ENCODE measurements around the gene HMGB4. TPM values are rescaled to one million over a fixed set of nuclear protein-coding genes. Genes with fewer than 3 reads are reported as not detected.

The HMGB4 gene
- total and polyA plus RNA-seq, 12 donors = not detected

DNA sequence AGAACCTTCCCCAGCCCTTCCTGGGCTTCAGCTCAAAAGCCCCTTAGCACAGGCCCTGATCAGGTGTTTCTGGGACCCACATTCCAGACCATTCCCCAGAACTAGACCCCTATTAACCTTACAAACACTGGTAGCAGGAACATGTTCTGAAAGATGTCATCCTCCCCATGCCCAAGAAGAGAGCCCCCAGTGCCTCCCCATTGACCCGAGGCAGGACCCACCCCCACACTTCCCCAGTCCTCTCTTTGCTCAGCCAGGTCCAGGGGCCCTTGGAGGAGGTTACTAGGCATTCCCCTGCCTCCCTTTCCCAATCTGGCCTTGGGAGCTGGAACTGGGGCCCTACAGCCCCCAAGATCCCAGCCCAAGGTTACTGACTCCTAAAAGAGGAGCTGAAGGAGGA lies 38.9 kb upstream of the HMGB4 start:
- 58 to 69% methylated on average over 1 of the region's 1 CpG for WGBS, 2 donors
- TF ChIP-seq CTCF (IDR thresholded peaks at IDR 0.05) = no peak
- Histone ChIP-seq H3K4me3 (no peak overlapping the region), H3K9me3 (no peaks in the 10 kb centered on the region), H3K27ac (no peak overlapping the region), H3K36me3 (no peaks in the 10 kb centered on the region), H3K4me1 (no peaks in the 10 kb centered on the region), H3K27me3 (peaks cover 0 to 19% (median 4%) of the 10 kb centered on the region in 7 donors)
- no peak for ATAC-seq
- no peak for DNase-seq
- intact Hi-C loops (cut with DNase I) = no loop called here

- Histone ChIP-seq H3K4me3 (no peak overlapping the region), H3K9me3 (no peaks in the 10 kb centered on the region), H3K27ac (no peak overlapping the region), H3K4me1 (no peaks in the 10 kb centered on the region), H3K27me3 (peaks cover 0 to 19% (median 4%) of the 10 kb centered on the region in 7 donors), H3K36me3 (no peaks in the 10 kb centered on the region)
- intact Hi-C loops (cut with DNase I) = no loop called here
- 76 to 77% methylated on average over 10 of the region's 10 CpGs for WGBS, 2 donors
- DNase-seq = no peak
- no peak for TF ChIP-seq CTCF (IDR thresholded peaks at IDR 0.05)
- no peak for ATAC-seq
Measured at GRCh38 chr1:33825506-33825905, 38.4 kb upstream of the HMGB4 start.

GRCh38 chr1:33826311-33826710 lies 37.6 kb upstream of the HMGB4 start:
- Histone ChIP-seq H3K36me3 (no peaks in the 10 kb centered on the region), H3K9me3 (no peaks in the 10 kb centered on the region), H3K27me3 (peaks cover 0 to 17% (median 4%) of the 10 kb centered on the region in 7 donors), H3K4me3 (no peak overlapping the region), H3K27ac (no peak overlapping the region), H3K4me1 (no peaks in the 10 kb centered on the region)
- no peak for TF ChIP-seq CTCF (IDR thresholded peaks at IDR 0.05)
- DNase-seq (no peak), ATAC-seq (no peak)
- intact Hi-C loops (cut with DNase I) = no loop called here

DNA sequence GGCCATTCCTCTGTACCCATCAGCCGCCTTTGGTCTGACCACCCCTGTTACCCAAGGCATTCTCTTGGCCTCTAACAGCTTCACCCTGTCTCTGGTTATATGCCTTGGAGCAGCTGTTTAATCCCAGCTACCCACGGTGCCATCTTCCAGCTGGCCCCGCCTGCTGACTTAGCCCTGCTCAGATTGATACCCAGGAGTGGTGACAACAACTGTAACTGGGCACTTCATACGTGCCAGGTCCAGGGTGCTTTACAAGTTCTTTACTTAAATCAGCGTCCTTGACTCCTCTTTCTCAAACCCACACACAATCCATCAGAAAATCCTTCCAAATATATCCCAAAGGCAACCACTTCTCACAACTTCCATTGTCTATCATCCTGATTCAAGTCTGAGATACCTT lies 37.2 kb upstream of the HMGB4 start:
- no peak for ATAC-seq
- TF ChIP-seq CTCF (IDR thresholded peaks at IDR 0.05) = no peak
- Histone ChIP-seq H3K4me1 (no peaks in the 10 kb centered on the region), H3K36me3 (no peaks in the 10 kb centered on the region), H3K4me3 (no peak overlapping the region), H3K27me3 (peaks cover 0 to 15% (median 4%) of the 10 kb centered on the region in 7 donors), H3K27ac (no peak overlapping the region), H3K9me3 (no peaks in the 10 kb centered on the region)
- no peak for DNase-seq
- WGBS, 2 donors = 78 to 83% methylated on average over 5 of the region's 5 CpGs
- intact Hi-C loops (cut with DNase I) = no loop called here

- DNase-seq (no peak), ATAC-seq (no peak)
- TF ChIP-seq CTCF (IDR thresholded peaks at IDR 0.05) = no peak
- WGBS, 2 donors = 47 to 48% methylated on average over 5 of the region's 5 CpGs
- H3K36me3 ChIP-seq = no peaks in the 10 kb centered on the region
- H3K4me3 ChIP-seq = no peak overlapping the region
- peaks cover 0 to 15% (median 4%) of the 10 kb centered on the region in 7 donors for H3K27me3 ChIP-seq
- intact Hi-C loops (cut with DNase I) = no loop called here
- H3K4me1 ChIP-seq = no peaks in the 10 kb centered on the region
- H3K9me3 ChIP-seq = no peaks in the 10 kb centered on the region
- H3K27ac ChIP-seq = no peak overlapping the region
Measured at GRCh38 chr1:33828059-33828458, 35.8 kb upstream of the HMGB4 start.

All from heart right ventricle (tissue), 16 donors.